HCT116 (cell line): Measurements from ENCODE around the gene KIF3C.

Source experiments
- EZH2 ChIP-seq: fragments of 200-600 bp; sonication (generic); IDR thresholded peaks from 2 replicates; pipeline ENCODE4 v1.6.1; 2017; ENCODE audit warnings: antibody characterized with exemption, mixed run types
- EZH2phosphoT487 ChIP-seq: fragments of 200-600 bp; IDR thresholded peaks from 2 replicates; pipeline ENCODE4 v1.6.1; 2018; ENCODE audit warnings: antibody characterized with exemption, borderline replicate concordance
- FOSL1 ChIP-seq: IDR thresholded peaks from 2 replicates; pipeline ENCODE4 v1.6.1; 2012; ENCODE audit warnings: low read depth
- JUND ChIP-seq: IDR thresholded peaks from 2 replicates; pipeline ENCODE4 v1.6.1; 2012
- POLR2A ChIP-seq: IDR thresholded peaks from 2 replicates; pipeline ENCODE4 v1.7.0; 2011; ENCODE audit warnings: borderline replicate concordance; ENCODE audit not compliant: insufficient read depth, insufficient read length; ENCODE audit errors: extremely low read depth
- POLR2AphosphoS5 ChIP-seq: IDR thresholded peaks from 2 replicates; pipeline ENCODE4 v1.6.1; 2011; ENCODE audit warnings: mild to moderate bottlenecking, low read depth, low read length, moderate library complexity
- RAD21 ChIP-seq: IDR thresholded peaks from 2 replicates; pipeline ENCODE4 v1.6.1; 2012; ENCODE audit warnings: low read depth, mild to moderate bottlenecking
- SIN3A ChIP-seq: IDR thresholded peaks from 2 replicates; pipeline ENCODE4 v1.6.1; 2012; ENCODE audit warnings: low read depth
- ZNF274 ChIP-seq: fragments of 200-500 bp; sonication (Bioruptor generic); IDR thresholded peaks from 2 replicates; pipeline ENCODE4 v1.6.1; 2014; ENCODE audit warnings: mild to moderate bottlenecking, low read depth, low read length, inconsistent platforms
- TF ChIP-seq, protein P1 (sequence below), 3 experiments: fragments of 200-600 bp in 1 of 3; sonication (generic) in 1 of 3; IDR thresholded peaks in 2 of 3; conservative IDR thresholded peaks in 1 of 3; 2 replicates each; pipeline ENCODE4 v1.5.1; 2012 to 2017; ENCODE audit warnings: low read depth in 2 of 3, low read length in 2 of 3, antibody characterized with exemption in 1 of 3, borderline replicate concordance in 1 of 3, control low read depth in 1 of 3, mild to moderate bottlenecking in 1 of 3, mixed read lengths in 1 of 3, mixed run types in 1 of 3, moderate library complexity in 1 of 3; ENCODE audit not compliant: insufficient read depth in 1 of 3
- TF ChIP-seq, protein P2 (sequence below): IDR thresholded peaks from 2 replicates; pipeline ENCODE4 v1.6.1; 2012
- TF ChIP-seq, protein P3 (sequence below): IDR thresholded peaks from 2 replicates; pipeline ENCODE4 v1.6.1; 2012
- TF ChIP-seq, protein P4 (sequence below): IDR thresholded peaks from 2 replicates; pipeline ENCODE4 v1.6.1; 2012; ENCODE audit warnings: low read depth

DNA sequence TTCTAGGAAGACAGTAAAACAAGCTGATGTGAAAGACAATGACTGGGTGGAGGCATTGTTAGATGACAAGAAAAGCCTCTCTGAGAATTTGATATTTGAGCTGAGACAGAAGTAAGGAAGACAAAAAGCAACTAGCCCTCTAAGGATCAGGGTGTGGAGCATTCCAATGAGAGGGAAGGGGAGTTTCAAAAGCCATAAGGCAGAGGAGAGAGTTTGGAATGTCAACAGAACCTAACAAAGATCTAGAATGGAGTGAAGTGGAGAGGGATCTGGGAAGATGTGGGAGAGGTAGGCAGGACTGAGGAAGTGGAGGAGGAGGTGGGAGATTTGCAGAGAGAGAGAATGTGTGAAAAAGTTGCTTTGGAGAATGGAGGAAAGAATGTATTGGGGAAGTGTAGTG, 86.7 kb downstream of the KIF3C start:
- TF ChIP-seq POLR2AphosphoS5 (no peak), SIN3A (no peak), ZNF274 (no peak), EZH2phosphoT487 (no peak), JUND (no peak), EZH2 (no peak), RAD21 (no peak), POLR2A (no peak), FOSL1 (no peak)
- TF ChIP-seq, protein P1, sequence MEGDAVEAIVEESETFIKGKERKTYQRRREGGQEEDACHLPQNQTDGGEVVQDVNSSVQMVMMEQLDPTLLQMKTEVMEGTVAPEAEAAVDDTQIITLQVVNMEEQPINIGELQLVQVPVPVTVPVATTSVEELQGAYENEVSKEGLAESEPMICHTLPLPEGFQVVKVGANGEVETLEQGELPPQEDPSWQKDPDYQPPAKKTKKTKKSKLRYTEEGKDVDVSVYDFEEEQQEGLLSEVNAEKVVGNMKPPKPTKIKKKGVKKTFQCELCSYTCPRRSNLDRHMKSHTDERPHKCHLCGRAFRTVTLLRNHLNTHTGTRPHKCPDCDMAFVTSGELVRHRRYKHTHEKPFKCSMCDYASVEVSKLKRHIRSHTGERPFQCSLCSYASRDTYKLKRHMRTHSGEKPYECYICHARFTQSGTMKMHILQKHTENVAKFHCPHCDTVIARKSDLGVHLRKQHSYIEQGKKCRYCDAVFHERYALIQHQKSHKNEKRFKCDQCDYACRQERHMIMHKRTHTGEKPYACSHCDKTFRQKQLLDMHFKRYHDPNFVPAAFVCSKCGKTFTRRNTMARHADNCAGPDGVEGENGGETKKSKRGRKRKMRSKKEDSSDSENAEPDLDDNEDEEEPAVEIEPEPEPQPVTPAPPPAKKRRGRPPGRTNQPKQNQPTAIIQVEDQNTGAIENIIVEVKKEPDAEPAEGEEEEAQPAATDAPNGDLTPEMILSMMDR (IDR thresholded peaks at IDR 0.05 in 2 of 3, conservative IDR thresholded peaks at IDR 0.05 in 1 of 3; ENCODE audit: borderline replicate concordance in 1 of 3, insufficient read depth in 1 of 3, low read depth in 2 of 3, low read length in 2 of 3) = no peak
- TF ChIP-seq, protein P2, sequence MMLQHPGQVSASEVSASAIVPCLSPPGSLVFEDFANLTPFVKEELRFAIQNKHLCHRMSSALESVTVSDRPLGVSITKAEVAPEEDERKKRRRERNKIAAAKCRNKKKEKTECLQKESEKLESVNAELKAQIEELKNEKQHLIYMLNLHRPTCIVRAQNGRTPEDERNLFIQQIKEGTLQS = no peak
- TF ChIP-seq, protein P3, sequence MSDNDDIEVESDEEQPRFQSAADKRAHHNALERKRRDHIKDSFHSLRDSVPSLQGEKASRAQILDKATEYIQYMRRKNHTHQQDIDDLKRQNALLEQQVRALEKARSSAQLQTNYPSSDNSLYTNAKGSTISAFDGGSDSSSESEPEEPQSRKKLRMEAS = no peak
- TF ChIP-seq, protein P4, sequence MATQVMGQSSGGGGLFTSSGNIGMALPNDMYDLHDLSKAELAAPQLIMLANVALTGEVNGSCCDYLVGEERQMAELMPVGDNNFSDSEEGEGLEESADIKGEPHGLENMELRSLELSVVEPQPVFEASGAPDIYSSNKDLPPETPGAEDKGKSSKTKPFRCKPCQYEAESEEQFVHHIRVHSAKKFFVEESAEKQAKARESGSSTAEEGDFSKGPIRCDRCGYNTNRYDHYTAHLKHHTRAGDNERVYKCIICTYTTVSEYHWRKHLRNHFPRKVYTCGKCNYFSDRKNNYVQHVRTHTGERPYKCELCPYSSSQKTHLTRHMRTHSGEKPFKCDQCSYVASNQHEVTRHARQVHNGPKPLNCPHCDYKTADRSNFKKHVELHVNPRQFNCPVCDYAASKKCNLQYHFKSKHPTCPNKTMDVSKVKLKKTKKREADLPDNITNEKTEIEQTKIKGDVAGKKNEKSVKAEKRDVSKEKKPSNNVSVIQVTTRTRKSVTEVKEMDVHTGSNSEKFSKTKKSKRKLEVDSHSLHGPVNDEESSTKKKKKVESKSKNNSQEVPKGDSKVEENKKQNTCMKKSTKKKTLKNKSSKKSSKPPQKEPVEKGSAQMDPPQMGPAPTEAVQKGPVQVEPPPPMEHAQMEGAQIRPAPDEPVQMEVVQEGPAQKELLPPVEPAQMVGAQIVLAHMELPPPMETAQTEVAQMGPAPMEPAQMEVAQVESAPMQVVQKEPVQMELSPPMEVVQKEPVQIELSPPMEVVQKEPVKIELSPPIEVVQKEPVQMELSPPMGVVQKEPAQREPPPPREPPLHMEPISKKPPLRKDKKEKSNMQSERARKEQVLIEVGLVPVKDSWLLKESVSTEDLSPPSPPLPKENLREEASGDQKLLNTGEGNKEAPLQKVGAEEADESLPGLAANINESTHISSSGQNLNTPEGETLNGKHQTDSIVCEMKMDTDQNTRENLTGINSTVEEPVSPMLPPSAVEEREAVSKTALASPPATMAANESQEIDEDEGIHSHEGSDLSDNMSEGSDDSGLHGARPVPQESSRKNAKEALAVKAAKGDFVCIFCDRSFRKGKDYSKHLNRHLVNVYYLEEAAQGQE = no peak
